ENCODE measurements around the gene WDR37. TPM values are rescaled to one million over a fixed set of nuclear protein-coding genes. Genes with fewer than 3 reads are reported as not detected.

The WDR37 gene
- total and polyA plus RNA-seq, 2 donors (not counting 1 experiment from before 2014, with no cell fraction given) = 17.3 to 33.2 TPM

DNA sequence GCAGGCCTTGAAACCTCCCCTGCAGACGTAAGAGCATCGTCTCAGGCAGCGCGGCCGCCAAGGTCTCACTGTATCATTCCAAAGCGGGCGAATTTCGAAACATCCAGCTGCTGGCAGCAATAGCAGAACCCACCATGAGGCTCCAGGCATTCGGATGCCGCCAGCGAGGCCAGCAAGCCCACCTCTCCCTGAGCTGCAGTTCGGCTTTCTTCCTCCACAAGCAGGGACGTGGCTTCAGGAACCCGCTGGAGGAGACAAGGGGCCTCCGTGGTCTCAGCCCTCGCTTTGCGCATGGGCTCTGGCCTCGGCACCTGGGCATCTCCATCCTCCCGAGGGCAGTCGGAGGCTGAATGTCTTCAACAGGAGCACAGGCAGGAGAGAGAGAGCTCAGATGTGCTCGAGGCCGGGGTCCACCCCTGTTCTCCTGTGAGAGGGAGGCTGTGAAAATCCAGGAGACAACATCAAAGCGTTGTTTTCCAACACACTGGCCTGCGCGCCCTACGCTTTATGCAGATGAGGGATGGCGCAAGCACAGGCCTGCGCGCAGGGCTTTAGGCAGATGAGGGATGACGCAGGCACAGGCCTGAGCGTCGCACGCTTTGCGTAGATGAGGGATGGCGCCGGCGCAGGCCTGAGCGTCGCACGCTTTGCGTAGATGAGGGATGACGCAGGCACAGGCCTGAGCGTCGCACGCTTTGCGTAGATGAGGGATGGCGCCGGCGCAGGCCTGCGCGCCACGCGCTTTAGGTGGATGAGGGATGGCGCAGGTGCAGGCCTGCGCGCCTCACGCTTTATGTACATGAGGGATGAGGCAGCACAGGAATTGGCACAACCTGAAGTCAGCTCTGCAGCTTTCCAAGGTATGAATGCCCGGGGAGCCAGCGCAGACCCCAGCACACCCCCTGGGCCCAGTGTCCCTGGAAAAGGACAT lies 103.2 kb downstream of the WDR37 start:
- no peak for ATAC-seq (ENCODE audit: low read depth)
- peaks cover 20% of the 10 kb centered on the region for H3K27me3 Mint-ChIP-seq
- CTCF ChIA-PET = no interaction called here
- no peak overlapping the region for H3K27ac Mint-ChIP-seq
- WGBS (ENCODE audit: insufficient coverage) = 89% methylated on average over 57 of the region's 59 CpGs
- H4K20me1 ChIP-seq (ENCODE audit: control insufficient read depth, insufficient read depth, low read length, poor library complexity, severe bottlenecking) = no peaks in the 10 kb centered on the region
- H3K79me2 ChIP-seq (ENCODE audit: control insufficient read depth, insufficient read depth, low read length) = no peaks in the 10 kb centered on the region
- H3K4me1 Mint-ChIP-seq = peaks cover 1% of the 10 kb centered on the region
- no peak overlapping the region for H2AFZ ChIP-seq (ENCODE audit: insufficient read depth, low read depth, low read length, poor library complexity, severe bottlenecking)
- no peaks in the 10 kb centered on the region for H3K9me3 Mint-ChIP-seq (ENCODE audit: insufficient read depth)
- POLR2A ChIA-PET = no interaction called here
- peak; percentile 53 for DNase-seq
- H3K27ac ChIP-seq (ENCODE audit: low read length in 2 of 2) = no peak overlapping the region
- H3K9me3 ChIP-seq (ENCODE audit: control extremely low read depth in 1 of 3, control insufficient read depth in 2 of 3, insufficient read depth in 1 of 3, low read length in 2 of 3) = peaks cover 0 to 4% (median 0%) of the 10 kb centered on the region in 3 donors
- no peaks in the 10 kb centered on the region for H3K4me1 ChIP-seq (ENCODE audit: control insufficient read depth in 2 of 2, insufficient read depth in 2 of 2, low read length in 2 of 2)
- H3K36me3 ChIP-seq (replicated peaks in 1 of 2; ENCODE audit: control extremely low read depth in 1 of 2, control insufficient read depth in 1 of 2, extremely low read depth in 1 of 2, insufficient read depth in 2 of 2, low read length in 1 of 2) = no peaks in the 10 kb centered on the region
- H3K4me3 ChIP-seq (ENCODE audit: control extremely low read depth in 1 of 5, extremely low read depth in 1 of 5, insufficient read depth in 1 of 5, low read depth in 2 of 5, low read length in 4 of 5) = no peak overlapping the region
- TF ChIP-seq, protein P1, sequence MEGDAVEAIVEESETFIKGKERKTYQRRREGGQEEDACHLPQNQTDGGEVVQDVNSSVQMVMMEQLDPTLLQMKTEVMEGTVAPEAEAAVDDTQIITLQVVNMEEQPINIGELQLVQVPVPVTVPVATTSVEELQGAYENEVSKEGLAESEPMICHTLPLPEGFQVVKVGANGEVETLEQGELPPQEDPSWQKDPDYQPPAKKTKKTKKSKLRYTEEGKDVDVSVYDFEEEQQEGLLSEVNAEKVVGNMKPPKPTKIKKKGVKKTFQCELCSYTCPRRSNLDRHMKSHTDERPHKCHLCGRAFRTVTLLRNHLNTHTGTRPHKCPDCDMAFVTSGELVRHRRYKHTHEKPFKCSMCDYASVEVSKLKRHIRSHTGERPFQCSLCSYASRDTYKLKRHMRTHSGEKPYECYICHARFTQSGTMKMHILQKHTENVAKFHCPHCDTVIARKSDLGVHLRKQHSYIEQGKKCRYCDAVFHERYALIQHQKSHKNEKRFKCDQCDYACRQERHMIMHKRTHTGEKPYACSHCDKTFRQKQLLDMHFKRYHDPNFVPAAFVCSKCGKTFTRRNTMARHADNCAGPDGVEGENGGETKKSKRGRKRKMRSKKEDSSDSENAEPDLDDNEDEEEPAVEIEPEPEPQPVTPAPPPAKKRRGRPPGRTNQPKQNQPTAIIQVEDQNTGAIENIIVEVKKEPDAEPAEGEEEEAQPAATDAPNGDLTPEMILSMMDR (IDR thresholded peaks at IDR 0.05) = no peak
- TF ChIP-seq EZH2 (IDR thresholded peaks at IDR 0.05; ENCODE audit: borderline replicate concordance, insufficient read depth, low read depth, low read length, poor library complexity, severe bottlenecking) = no peak
- no peak overlapping the region for H3K4me2 ChIP-seq (replicated peaks; ENCODE audit: low read depth, low read length, poor library complexity, severe bottlenecking)
- intact Hi-C loops (cut with micrococcal nuclease) = no loop called here
- no peak overlapping the region for H3K4me3 Mint-ChIP-seq
- no peaks in the 10 kb centered on the region for H3K27me3 ChIP-seq (replicated peaks in 1 of 4; ENCODE audit: control extremely low read depth in 1 of 4, control insufficient read depth in 3 of 4, insufficient read depth in 4 of 4, low read length in 3 of 4)
- H3K9ac ChIP-seq (ENCODE audit: low read length) = no peak overlapping the region

All from B cell (primary cell).